Myocyte (in vitro differentiated cells): ENCODE results near the gene PRUNE1. TPM values are rescaled to one million over a fixed set of nuclear protein-coding genes. Genes with fewer than 3 reads are reported as not detected.

ENCODE experiments used
- DNase-seq: peaks from one replicate; pipeline ENCODE4 v3.0.0-alpha.2; 2012; ENCODE audit warnings: low read depth
- total RNA-seq: library from RNA; depleted of rRNA; stranded (reverse); fragments of >200 nt; gene quantifications from 2 replicates; pipeline ENCODE4 v1.2.3, GENCODE V29; 2014

The PRUNE1 gene
- total RNA-seq, 1 donor from 2014 or later: 47.5 TPM

DNA sequence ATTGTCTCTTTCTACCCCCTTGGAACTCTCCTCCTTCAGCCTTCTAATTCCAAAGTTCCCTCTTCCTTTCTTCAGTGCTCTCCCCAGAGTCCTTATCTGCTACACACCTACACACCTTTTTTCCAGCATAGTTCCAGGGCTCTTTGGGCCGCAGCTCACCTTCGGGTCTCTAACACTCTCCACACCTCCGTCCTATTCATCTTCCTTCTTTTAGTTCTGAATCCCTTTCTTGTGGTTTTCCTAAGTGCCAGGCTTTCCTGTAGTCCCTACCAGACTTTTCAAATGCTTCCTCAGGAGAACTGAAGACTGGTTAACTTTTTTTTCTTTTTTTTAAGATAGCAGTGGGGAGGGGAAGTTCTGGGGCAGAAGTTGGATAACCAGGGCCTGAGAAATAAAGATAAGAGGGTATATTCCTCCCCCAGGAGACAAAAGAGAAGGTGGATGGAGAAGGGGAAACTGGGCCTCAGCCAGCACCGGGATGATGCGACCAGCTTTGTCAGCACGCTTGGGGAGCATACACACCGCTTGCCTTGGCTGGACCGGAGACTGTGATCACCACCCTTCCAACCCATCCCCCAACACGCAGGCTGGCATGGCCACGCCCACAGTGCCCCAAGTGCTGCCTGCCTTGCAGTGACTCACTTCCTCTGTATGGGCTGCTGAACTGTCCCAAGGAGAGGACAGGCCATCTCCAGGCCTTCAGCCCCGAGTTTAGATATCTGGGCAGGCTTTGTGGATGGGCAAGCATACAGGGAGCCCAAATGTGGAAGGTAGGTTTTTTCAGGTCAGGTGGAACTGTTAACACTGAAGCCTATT lies 31.2 kb upstream of the PRUNE1 start:
- peak; percentile 91 for DNase-seq

DNA sequence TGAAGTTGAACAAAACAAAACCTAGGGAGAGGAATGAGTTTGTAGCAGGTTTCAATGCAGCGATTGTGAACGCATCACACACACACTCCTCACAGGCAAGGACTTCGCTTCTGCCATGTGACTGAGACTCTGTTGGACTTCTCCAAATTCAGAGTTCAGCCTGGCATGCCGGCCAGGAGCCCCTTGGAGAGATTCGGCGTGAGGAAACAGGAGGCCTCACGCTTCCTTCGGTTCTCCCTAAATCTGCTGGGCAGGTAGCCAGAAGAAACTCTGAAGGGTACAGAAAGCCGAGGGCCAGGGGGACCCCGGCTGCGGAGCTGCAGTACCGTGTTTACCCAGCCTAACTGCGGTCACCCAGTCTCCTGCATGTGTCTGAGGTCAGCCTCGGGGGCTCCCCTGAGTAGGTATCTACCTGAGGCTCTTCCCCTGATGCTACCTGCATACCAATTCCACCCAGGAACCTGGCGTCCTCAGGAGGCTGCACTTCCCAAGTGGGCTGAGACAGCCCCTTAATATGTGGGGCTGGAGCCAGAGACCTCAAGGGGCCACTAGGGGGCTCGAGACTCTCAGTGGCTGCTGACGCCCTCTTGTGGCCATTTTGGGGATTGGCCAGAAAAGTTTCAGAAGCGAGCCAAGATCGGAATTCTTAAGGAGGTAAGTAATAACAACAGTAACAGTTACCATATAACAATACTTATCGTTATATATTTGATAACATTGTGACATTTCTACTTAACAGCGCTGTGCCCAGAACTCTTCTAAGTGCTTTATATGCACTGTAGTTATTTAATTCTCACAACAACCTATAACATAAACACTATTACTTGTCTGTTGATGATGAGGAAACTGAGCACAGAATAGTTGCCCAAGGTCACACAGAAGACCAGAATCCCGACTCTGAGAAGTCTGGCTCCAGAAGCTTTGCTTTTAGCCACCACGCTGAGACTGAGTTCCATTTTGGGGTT lies 28.9 kb upstream of the PRUNE1 start:
- peak; percentile 95 for DNase-seq

DNA sequence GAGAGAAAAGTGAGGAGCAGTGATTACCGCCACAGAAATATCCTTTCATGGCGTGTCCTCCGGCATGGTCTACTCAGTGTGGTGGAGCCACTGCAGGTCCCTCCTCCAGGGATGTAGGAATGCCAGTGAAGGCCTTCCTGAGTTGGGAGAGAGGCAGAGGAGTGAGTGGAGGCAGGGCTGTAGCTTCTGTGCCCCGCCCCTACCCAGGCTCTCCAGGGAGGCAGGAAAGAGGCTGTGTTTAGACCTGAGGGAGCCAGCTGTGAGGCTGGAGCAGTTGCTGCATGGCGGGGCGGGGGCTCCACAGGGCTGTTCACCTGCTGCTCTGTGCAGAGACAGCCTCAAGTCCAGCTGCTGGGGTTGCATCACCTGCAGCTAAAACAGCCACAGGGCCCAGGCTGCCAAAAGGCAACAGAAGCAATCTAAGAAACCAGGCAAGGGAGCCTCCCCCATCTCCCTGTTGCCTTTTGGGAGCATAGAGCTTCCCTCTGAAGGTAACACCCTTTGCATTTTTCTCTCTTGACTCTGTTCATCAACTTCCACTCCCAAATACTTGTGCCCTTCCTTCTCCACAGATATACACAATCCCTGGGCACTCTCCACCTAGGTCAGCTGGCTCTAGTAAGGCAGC lies 27.0 kb upstream of the PRUNE1 start:
- peak; percentile 54 for DNase-seq

DNA sequence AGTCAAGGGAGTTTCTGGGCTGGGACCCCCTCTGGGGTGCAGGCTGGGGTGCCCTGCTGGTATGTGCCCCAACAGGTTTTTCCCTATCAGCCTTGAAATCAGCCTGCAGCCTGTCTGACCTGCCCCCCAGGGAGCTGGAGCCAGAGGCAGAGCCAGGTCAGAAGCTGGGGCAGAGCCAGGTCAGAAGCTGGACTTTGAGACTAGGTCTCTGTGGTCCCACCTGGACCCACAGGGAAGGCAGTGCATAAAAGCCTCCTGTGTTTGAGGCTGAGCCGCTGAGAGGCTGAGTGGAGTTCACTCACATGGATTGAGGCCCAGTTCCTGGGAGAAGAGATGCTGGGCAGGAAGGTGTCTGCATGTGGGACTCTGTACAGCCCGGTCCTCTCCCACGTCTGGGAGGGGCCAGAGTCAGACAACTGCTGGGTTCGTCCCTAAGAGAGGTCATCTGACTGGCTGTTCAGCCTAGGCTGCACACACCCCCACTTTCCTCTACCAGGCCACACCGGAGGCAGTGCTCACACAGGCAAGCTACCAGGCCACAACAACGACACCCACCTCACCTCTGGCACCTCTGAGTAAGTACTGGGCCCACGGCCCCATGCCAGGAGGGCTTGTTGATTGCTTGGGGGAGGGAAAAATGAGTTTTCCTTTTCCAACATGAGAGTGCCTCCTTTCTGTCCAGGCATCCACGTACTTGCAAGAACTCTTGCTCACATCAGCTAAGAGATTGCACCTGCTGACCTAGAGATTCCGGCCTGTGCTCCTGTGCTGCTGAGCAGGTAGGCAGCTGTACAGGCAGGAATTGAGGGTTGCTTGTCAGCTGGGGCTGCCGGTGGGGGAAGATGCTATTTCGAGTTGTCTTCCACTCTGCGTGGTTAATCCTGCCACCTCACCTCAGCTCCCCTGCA lies 26.2 kb upstream of the PRUNE1 start, which contains the start of gene ANXA9:
ANXA9 (plus strand) TSS at position 488 of the 908 bp plus-strand sequence. CDS start 814 bp downstream, outside the sequence.
- no peak for DNase-seq

DNA sequence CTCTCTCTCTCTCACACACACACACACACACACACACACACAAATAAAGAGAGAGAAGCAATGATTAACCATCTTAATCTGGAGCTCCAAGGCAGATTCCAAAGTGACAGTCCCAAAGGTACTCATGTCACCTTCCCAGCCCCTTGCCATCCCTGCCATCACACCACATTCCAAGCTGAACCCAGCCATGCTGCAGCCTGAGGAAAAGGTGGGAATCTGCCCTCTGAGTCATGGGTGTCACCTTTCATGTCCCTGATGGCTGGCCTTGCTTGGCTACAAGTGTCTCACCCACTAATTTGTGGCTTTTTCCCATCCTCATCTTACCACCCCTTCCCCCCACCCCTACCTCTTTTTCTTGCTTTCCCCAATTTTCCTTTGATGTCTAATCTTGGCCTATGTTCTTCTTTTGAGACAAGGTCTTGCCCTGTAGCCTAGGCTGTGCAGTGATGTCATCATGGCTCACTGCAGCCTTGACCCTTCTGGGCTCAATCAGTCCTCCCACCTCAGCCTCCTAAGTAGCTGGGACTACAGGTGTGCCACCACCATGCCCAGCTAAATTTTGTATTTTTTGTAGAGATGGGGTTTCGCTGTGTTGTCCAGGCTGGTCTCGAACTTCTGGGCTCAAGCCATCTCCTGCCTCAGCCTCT lies 22.9 kb upstream of the PRUNE1 start:
- peak; percentile 41 for DNase-seq

DNA sequence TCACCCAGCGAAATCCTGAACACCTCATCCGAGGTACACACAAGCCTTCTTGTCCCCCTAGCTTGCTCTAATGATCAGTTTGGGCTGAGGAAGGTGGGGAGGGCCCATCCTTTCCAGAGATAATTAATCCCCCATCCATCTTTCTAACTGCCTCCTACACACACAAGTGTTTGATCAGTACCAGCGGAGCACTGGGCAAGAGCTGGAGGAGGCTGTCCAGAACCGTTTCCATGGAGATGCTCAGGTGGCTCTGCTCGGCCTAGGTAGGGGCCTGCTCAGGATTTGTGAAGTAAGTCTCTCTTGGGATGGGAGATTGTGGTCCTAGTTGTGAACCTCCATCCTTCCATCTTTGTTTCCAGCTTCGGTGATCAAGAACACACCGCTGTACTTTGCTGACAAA lies 20.3 kb upstream of the PRUNE1 start:
- no peak for DNase-seq

DNA sequence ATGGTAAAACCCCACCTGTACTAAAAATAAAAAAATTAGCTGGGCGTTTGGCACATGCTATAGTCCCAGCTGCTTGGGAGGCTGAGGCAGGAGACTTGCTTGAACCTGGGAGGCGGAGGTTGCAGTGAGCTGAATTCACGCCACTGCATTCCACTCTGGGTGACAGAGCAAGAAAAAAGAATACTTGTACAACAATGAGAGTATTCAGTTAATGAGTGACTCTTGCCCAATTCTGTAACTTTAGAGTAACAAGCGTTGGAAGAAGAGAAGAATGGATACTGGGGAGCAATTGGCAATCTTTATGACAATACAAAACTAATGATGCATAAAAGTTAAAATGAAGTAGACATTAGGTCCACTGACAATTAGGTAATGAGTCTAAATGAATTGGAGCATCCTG lies 15.6 kb upstream of the PRUNE1 start:
- no peak for DNase-seq

DNA sequence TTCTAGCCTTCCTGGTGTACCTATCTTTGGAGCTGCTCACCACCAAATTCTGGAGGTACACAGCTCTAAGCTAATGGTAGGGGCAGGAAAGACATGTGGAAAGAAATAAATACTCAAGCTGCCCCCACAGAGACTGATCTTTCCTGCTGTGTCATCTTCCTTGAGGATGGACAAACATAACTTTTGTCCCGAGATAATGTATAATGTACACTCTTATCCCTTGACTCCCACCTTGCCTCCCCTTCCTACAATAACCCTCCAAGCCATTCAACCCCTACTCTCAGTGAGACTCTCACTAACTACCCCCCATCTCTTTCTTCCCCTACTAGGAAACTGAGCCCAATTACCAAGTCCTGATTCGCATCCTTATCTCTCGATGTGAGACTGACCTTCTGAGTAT lies 14.0 kb upstream of the PRUNE1 start:
- DNase-seq: no peak

DNA sequence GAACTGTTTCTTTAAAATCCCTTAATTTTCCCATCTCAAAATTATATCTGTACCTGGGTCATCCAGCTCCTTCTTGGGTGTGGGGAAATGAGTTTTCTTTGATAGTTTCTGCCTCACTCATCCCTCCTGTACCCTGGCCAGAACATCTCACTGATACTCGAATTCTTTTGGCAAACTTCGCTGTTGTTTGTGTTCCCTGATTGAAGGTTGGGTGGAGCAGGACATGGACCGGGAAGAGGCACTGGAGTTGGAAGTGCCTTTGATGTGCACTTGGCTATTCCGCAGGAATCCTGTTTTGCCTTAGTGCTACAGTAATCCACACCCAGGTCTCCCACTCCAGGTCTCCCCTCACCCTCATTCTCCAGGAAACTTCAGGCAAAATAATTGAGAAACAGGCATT lies 12.8 kb upstream of the PRUNE1 start:
- DNase-seq: no peak

DNA sequence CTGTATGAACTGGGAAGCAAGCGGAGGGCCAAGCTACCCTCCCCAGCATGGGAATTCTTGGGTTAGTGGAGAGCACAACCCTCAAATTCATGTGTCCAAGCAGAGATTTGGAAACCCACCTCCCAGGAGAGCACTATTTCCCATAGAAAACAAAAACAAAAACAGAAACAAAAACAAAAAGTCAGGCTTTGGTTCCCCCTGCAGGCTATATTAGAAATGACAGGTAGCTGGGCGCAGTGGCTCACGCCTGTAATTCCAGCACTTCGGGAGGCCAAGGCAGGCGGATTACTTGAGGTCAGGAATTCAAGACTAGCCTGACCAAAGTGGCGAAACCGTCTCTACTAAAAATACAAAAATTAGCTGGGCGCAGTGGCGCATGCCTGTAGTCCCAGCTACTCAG lies 12.4 kb upstream of the PRUNE1 start:
- DNase-seq: peak; percentile 70

DNA sequence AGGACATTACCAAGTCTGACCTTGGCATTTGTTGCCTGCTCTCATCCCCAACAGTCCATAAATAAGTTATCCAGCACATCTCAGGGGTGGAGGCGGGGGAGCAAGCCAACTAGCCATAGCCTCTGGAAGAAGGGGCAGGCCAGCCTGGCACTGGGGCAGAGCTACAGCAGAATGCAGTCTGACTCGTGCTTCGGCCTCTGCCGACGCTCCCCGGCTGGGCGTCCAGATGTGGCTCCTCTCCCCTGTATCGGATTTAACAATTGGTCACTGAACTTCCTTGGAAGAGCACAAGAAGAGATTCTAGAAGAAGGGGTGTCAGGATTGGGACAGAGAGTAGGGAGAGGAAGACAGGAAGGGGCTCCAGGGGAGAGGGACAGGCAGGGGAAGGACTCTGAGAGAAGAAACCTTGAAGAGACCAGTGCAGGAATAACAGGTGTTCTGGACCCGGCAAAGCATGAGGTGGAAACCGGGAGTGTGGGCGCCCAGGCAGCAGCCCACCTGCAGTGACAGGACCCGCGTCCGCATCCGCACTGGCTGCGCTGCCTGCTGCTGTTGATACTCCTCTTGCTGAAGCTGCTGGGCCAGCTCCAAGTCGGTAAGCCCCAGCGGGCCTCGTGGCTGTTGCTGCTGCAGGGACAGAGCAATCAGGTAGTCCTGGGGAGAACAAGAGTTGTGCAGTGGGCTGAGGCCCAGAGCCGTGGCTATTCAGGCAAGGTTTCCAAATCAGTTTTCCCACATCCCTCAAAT lies 10.9 kb upstream of the PRUNE1 start:
- no peak for DNase-seq

DNA sequence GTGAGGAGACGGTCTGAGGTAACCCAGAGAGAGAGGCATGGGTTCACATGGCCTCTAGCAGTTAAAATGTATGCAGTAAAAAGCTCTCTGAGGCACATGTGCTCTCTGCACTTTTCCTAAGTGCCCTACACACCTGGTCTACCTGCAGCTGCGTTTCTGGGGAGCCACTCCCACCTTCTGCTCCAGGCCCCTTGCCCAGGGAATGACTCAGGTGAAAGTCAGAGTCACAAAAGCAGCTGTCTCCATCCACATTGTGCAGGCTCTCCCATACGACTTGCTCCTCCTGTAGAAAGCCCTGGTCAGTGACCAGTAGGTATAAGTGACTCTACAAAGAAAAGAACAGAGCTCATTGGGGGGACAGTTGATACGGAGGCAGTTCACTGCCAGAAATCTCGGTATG lies 10.3 kb upstream of the PRUNE1 start:
- peak; percentile 33 for DNase-seq

DNA sequence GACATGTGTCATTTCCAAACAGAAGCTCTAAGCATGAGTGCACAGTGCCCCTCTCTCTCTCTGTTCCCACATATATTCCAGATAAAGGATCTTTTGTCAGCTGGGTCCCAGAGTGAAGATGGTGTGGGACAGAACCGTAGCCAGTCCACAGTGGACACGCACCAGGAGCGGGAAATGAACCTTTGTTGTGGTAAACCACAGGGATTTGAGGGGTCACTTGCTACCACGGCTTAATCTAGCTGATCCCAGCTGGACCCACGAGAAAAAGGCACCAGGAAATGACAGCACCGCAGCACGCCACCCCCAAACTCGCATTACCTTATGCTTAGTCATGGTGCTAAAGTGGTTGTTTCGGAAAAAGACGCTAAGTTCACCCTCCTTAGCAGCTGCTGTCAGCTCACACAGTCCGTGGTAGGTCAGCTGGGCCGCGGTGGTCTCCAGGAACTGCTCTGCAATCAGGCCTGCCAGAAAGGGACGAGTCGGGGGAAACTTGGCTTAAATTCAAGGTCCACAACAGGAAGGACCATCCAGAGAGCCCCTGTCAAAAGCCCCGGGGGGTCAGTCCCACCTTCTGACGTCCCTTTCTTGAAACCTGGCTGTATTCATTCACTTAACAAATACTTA lies 9.1 kb upstream of the PRUNE1 start:
- DNase-seq: peak; percentile 98

DNA sequence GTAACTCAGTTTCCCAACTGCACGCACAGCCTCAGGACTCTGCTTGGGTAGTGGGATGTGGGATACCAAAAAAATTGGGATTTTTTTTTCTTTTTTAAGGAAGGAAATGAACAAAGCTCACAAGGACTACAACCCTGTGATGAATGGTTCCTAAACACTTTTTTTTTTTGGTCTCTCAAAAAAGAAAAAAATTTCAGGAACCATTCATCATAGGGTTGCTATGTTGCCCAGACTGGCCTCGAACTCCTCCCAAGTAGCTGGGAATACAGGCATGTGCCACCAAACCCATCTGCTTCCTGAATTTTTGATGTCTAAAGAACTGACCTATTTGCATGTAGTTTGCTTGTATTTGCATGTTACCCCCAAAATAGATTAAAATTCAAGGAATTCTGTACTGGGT lies 8.3 kb upstream of the PRUNE1 start:
- DNase-seq: peak; percentile 26

DNA sequence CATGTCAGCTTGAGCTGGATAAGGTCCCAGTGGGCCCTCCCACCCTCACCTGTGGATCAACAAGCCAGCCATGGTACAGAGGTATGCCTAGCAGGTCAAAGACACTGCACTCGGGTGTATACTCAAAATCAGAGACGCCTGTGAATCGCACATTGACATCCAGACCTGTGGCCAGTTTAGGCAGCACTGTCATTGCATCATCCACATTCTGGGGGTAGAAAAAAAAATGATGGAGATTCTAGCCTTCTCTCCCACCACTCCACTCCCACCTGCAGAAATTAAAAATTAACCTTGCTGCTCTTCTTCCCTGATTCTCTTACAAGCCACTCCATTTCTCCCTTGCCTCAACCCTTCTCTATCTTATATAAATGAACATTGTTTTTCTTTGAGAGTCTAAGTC lies 7.8 kb upstream of the PRUNE1 start:
- DNase-seq: no peak

DNA sequence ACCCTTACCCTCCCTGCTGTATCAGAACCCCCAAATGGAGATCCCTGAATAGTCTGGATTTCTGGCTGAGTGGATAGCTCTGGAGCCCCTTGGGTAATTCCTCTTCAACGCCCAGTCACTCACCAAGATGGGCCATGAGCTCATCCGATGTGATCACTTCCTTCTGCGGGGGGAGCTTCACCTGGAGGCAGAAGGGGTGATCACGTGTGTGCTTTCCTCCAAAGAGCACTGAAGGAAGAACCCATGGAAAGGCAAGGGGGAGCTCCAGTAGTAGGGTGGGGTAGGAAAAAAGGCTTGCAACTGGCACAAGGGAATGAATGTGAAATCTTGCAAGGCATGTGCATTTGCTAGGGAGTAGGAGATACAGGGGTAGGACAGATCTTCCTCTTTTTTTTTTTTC lies 6.6 kb upstream of the PRUNE1 start:
- DNase-seq: no peak

DNA sequence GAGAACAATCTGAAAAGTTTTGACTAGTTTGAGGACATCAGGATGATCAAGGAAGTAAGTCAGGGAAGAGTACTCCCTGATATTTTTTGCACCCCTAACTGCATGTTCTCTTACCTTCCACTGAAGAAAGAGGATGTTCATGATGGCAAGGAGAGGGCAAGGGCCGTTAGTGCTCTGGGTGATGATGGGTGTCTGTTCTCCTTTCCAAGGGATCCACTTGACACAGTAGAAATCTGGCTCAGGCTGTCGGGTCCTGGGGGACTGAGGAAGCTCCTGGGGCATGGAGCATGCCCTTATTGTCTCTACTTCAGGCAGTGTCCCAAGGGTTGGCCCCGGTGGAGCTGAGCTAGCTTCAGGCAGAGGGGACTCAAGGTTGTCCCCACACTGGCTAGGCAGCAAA lies 6.2 kb upstream of the PRUNE1 start:
- no peak for DNase-seq

DNA sequence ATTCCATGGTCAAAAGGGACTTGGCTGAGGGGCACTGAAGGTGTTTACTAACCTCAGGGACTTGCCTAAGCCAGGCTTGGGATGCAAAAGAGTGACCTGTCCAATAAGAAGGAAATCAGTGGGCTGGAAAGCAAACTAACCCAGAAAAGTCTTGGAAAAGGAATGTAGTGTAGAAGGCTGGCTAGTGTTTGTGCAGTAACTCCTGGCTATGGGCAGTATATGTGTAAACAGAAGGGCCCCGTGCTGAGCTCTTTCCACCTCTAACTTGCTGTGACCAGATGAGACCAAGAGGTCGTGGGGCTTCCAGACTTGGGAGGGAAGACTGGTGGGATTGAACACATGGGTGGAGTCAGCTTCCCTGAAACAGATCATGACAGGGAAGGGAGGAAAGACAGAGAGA lies 5.6 kb upstream of the PRUNE1 start:
- DNase-seq: no peak

DNA sequence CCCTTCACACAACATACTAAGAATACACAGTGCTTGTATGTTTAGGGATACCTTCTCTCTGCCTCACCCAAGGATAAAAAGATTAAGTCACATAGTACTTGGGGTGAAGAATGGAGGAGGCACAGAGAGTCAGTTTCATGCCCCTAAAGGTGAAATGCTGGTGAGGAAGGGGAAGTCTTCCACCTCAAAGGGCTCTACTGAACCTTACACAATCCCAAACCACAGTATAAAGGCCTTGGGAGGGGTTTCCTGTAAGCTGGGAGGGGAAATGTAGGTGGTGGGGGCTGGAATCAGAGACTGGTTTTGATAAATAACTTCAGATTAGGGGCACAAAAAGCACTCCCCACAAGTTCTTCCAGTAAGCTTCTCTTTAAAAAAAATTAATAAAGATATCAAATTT lies 5.1 kb upstream of the PRUNE1 start:
- DNase-seq: no peak
